Measurements from ENCODE around the gene ST6GAL1. TPM values are rescaled to one million over a fixed set of nuclear protein-coding genes. Genes with fewer than 3 reads are reported as not detected.
"Not testable (repeated sequence)": the region's sequence is repeated elsewhere in the genome, so short reads cannot be mapped to it uniquely, and the experiment has no call there.

ST6GAL1 gene
- total RNA-seq, 6 donors from 2014 or later: 72.6 to 141 (median 93.3) TPM

GRCh38 chr3:186953011-186953487 lies 22.7 kb downstream of the ST6GAL1 start:
- ATAC-seq (ENCODE audit: low FRiP score in 2 of 2) (peak in 1 of 2 donors; percentile 68), DNase-seq (no peak)
- TF ChIP-seq POLR2A (IDR thresholded peaks at IDR 0.05): no peak
- no peak for TF ChIP-seq EP300 (IDR thresholded peaks at IDR 0.05)
- TF ChIP-seq CTCF (IDR thresholded peaks at IDR 0.05): no peak
- no peak for TF ChIP-seq POLR2AphosphoS5 (IDR thresholded peaks at IDR 0.05)
- no peaks in the 10 kb centered on the region for H3K9me3 ChIP-seq
- H3K4me1 ChIP-seq: peaks cover 0 to 37% (median 20%) of the 10 kb centered on the region in 4 donors
- WGBS, 2 donors: 64 to 68% methylated on average over 4 of the region's 4 CpGs
- H3K36me3 ChIP-seq: no peaks in the 10 kb centered on the region
- H3K27ac ChIP-seq: peak overlapping the region in 2 of 4 donors; percentile 49 to 64
- H3K4me3 ChIP-seq: no peak overlapping the region
- H3K27me3 ChIP-seq: no peaks in the 10 kb centered on the region

GRCh38 chr3:186953992-186954699 lies 23.8 kb downstream of the ST6GAL1 start:
- H3K36me3 ChIP-seq; H3K27me3 ChIP-seq; H3K4me3 ChIP-seq; H3K27ac ChIP-seq; H3K9me3 ChIP-seq; ATAC-seq (ENCODE audit: low FRiP score in 2 of 2); DNase-seq: not testable (repeated sequence)
- 77 to 86% methylated on average over 6 of the region's 6 CpGs for WGBS, 2 donors
- peaks cover 0 to 27% (median 18%) of the 10 kb centered on the region in 4 donors for H3K4me1 ChIP-seq

- TF ChIP-seq CTCF (IDR thresholded peaks at IDR 0.05): no peak
- TF ChIP-seq EP300 (IDR thresholded peaks at IDR 0.05): no peak
- no peak for TF ChIP-seq POLR2A (IDR thresholded peaks at IDR 0.05)
- TF ChIP-seq POLR2AphosphoS5 (IDR thresholded peaks at IDR 0.05): no peak
- Histone ChIP-seq H3K36me3 (no peaks in the 10 kb centered on the region), H3K9me3 (no peaks in the 10 kb centered on the region), H3K4me1 (peaks cover 3 to 23% (median 16%) of the 10 kb centered on the region in 4 donors), H3K27me3 (no peaks in the 10 kb centered on the region), H3K4me3 (no peak overlapping the region), H3K27ac (peak overlapping the region in 1 of 4 donors; percentile 27)
- 59 to 67% methylated on average over 9 of the region's 9 CpGs for WGBS, 2 donors
- DNase-seq (no peak), ATAC-seq (ENCODE audit: low FRiP score in 2 of 2) (no peak)
Observed at GRCh38 chr3:186955898-186956696, 25.8 kb downstream of the ST6GAL1 start.

- no peaks in the 10 kb centered on the region for H3K27me3 ChIP-seq
- H3K4me3 ChIP-seq: no peak overlapping the region
- no peak for ATAC-seq (ENCODE audit: low FRiP score in 2 of 2)
- H3K27ac ChIP-seq: no peak overlapping the region
- TF ChIP-seq POLR2AphosphoS5 (IDR thresholded peaks at IDR 0.05) (no peak), POLR2A (IDR thresholded peaks at IDR 0.05) (no peak), CTCF (IDR thresholded peaks at IDR 0.05) (no peak), EP300 (IDR thresholded peaks at IDR 0.05) (no peak)
- H3K36me3 ChIP-seq: peaks cover 0 to 6% (median 4%) of the 10 kb centered on the region in 4 donors
- peaks cover 3 to 11% (median 8%) of the 10 kb centered on the region in 4 donors for H3K4me1 ChIP-seq
- no peak for DNase-seq
- no peaks in the 10 kb centered on the region for H3K9me3 ChIP-seq
- WGBS, 2 donors: 94 to 98% methylated on average over 3 of the region's 3 CpGs
Observed at GRCh38 chr3:186959029-186959624, 28.8 kb downstream of the ST6GAL1 start.

GRCh38 chr3:186960347-186960746 lies 30.0 kb downstream of the ST6GAL1 start:
- Histone ChIP-seq H3K4me1 (peaks cover 10 to 16% (median 12%) of the 10 kb centered on the region in 4 donors), H3K27ac (no peak overlapping the region), H3K27me3 (no peaks in the 10 kb centered on the region), H3K9me3 (no peaks in the 10 kb centered on the region), H3K36me3 (peaks cover 5 to 12% (median 9%) of the 10 kb centered on the region in 4 donors), H3K4me3 (no peak overlapping the region)
- TF ChIP-seq CTCF (IDR thresholded peaks at IDR 0.05) (no peak), POLR2A (IDR thresholded peaks at IDR 0.05) (no peak), EP300 (IDR thresholded peaks at IDR 0.05) (no peak), POLR2AphosphoS5 (IDR thresholded peaks at IDR 0.05) (no peak)
- ATAC-seq (ENCODE audit: low FRiP score in 2 of 2) (no peak), DNase-seq (no peak)
- whole genome bisulfite sequencing, 2 donors: 64 to 70% methylated on average over 4 of the region's 4 CpGs

Data from upper lobe of left lung (tissue), 6 donors.